Ureter (tissue), 1 donor: ENCODE results near the gene FEV. TPM values are rescaled to one million over a fixed set of nuclear protein-coding genes. Genes with fewer than 3 reads are reported as not detected.
A peak's percentile ranks its signal among the peaks of the same experiment; 100 is the strongest.

Source experiments
- DNase-seq: peaks from one replicate; pipeline ENCODE4 v3.0.0-alpha.2; 2020; ENCODE audit warnings: low spot score
- total RNA-seq: library from RNA; stranded (reverse); gene quantifications from one replicate; pipeline ENCODE4 v1.2.4, GENCODE V29; 2023
- donor health status: DM: yes; HTN: yes; CAD: no.

Gene FEV
- total RNA-seq, 1 donor from 2014 or later = not detected

DNA sequence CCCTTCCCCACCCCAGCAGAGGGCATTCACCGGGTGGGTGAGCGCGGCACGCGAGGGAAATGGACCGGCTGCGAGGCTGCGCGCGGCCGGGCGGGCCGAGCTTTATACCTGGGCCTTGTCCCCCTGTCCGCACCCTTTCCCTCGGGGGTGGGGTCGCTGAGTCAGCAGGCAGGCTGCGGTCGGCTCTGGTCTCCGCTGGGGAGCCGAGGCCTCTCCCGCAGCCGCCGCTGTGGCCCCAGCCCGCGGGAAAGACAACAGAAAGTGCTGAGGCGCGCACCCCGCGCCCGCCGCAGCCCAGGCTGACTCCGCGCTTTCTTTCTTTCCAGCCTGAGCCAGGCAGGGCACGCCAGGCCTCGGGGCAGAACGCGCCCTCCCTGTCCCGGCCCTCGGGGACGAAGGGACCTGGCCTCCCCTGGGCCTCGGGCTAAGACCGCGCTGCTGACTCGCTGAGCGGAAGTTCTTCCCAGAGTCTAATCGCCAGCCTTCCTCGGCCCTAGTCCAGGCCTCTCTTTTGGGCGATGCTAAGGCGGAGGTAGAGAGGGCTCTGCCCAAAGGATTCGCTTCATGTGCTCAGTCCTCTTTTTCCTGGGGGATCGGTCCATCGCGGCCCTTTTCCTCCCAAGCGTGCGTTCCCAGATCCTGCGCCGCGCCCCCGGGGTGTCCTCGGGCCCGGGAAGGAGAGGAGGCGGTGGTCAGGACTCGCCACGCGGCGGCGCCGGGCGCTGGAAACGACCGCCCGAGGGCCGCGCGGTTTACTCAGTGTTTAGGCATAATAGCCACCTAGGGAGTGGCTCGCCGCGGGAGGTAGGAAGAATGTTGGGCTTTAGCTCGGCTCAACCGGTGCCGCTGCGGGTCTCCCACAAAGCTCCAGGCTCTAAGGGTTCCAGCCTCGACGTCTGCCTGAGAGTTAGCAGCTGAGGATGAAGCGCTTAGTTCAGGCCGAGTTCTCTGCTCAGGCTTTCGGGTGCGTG lies 8.6 kb upstream of the FEV start, which contains the start of gene CRYBA2:
CRYBA2 (minus strand) TSS at position 78 of the 971 bp plus-strand sequence. CDS start 246 bp downstream, outside the sequence.
- no peak for DNase-seq

DNA sequence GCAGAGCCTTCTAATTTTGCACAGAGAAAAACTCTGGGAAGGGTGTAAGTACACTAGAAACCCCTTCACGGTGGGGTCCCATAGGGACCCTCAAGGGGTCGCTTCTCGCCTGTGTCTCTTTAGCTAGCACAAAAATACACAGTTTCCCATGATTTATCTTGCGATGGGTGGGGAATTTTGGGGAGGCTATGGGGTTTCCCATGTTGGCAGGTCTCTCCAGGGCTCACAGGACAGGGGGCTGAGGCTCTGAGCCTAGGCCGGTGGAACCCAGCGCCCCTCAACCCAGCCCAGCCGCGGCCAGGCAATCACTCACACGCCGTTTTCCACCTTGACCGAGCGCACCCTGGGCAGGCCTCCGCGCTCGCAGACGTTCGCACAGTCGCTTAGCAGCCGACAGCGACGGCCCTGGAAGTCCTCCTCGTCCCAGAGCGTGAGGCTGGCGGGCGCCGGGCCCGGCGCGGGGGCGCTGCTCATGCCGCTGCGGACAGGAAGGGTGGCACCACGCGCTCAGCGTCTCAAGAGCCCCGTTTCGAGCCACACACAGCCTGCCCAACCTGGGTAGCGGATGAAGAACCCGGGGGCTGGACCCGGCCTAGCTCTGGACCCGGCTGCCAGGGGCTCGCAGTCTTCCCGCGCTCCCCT lies 7.8 kb upstream of the FEV start:
- DNase-seq = no peak

DNA sequence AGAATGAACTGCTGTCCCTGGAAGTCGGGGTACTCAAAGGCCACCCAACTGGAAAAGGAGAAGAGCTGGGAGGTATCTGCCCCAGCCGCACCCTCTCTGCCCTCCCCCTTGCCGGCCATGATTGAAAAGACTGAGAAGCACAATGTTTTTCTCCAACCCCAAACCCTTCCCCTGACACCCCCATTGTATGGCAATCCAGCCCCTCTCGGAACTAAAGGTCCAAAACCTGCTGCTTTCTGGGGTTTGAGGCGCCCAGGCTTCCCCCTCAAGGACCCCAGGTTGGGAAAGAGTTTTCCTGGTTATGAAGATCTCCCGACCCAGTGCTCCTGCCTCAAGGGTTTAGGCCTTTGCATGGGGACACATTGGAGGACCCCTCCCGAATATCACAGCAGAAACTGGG lies 7.2 kb upstream of the FEV start:
- no peak for DNase-seq

DNA sequence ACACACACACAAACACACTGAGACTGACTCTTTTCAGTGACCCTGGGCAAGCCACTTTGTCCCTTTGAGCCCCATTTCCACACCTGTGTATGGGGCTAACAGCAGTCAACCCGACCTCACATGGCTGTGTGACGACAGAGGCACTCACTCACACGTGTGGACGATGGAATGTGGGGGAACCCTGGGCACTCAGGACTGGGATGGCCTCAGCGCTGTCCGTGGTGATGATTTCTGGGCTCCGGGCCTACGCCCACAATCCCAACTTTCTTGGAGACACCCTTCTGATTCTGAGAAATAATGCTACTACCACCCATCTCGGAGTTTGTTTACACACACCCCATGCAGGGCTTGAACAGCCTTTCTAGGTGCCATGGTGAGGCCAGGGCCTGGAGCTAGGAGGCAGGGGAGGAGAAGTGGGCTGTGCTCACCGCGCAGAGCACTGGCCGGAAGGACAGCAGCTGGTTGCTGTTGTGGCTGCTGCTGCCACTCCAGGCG lies 6.7 kb upstream of the FEV start:
- no peak for DNase-seq

DNA sequence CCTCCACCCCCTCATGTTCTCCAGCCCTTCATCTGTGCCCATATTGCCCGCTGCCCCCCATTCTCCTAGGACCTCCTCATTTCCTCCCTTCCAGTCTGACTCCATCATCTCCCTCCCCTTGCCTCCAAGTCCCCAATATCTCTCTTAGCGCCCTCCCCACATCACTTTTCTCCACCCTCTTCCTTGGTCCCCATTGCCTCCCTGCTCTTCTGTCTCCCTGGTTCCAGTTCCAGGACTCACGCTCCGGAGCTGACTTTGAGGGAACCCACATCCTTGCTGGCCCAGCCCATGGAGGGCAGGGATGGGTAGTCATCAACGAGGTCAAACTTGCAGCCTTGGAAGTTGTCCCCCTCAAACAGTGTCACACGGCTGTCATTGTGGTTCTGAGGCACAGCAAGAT lies 5.6 kb upstream of the FEV start:
- DNase-seq = no peak

DNA sequence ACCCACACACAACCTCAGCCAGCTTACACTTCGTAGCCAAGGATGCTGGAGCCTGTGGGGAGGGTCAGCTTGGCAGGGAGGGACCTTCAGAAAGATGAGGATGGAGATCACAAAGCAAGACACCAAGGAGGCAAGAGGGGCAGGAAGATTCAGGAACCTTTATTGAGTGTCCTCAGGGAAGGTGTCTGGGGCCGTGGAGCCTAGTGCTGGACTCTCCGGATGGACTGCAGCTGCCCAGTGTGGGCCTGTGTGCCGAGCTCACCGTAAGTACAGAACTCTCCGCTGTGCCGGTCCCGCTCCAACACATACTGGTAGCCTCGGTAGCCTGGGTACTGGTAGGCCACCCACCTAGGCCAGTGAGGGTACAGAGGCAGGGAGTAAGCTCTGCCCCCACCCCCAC lies 5.1 kb upstream of the FEV start:
- no peak for DNase-seq

DNA sequence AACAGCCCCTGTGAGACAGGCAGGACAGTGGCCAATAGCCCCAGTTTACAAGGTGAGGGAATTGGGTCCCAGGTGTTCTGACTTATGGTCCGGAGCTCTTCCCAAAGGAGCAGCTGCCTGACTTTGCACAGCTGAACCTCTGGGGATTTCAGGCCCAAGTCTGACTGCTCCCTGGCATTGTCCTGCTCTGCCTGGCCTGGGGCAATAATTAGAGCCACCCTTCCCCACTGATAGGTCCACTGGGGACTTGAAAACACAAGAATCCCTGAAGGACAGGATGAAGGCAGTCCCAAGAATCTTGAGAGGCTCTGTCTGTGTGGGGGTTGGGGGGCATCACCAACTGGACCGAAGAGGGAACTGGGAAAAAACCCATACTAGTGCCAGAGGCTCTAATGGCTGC lies 3.7 kb upstream of the FEV start:
- DNase-seq = no peak

DNA sequence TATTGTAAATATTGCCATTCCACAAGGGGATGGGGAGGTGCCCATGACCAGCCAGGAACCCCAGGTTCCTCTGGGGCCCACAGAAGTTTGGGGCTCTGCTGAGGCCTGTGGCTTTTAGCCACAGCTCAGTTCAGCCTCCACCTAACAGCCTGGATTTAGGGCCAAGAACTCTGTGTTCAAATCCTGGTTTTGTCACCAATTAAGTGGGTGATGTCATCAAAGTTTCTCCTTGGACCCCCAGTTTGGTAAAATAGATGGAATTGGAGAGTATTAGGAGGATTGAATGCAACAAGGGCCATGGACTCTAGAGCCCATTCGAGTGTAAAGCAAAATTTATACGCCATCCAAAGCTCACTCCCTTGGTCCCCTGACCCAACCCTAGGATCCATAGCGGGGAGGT lies 3.2 kb upstream of the FEV start:
- no peak for DNase-seq

DNA sequence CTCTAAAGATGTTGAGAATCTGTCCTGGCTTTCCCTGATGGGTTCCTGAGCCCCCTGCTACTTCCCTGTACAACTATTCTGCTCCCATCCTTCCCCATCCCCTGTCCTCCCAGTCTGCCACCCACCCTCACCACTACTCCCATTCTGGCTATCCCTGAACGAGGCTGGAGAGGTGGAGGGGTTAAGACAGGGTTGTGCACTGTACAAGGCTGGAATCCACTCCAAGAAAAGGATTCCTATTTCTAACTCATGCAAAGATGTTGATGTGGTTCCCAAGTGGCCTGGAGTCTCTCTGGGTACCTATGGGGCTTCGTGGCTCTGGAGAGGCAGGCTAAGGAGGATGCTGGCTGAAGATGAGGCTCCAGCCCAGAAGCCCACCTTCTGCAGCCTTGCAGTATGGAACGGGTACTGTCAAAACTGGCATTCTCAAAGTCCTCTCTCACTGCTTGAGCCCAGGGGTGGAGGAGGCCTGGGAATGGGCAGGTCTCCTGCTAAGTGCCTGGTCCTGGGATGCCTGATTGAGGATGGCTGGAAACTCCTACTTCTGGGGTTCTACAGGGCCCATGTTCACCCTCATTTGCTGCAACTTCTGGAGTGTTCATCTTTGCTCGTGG lies 1.3 kb upstream of the FEV start:
- DNase-seq = no peak

DNA sequence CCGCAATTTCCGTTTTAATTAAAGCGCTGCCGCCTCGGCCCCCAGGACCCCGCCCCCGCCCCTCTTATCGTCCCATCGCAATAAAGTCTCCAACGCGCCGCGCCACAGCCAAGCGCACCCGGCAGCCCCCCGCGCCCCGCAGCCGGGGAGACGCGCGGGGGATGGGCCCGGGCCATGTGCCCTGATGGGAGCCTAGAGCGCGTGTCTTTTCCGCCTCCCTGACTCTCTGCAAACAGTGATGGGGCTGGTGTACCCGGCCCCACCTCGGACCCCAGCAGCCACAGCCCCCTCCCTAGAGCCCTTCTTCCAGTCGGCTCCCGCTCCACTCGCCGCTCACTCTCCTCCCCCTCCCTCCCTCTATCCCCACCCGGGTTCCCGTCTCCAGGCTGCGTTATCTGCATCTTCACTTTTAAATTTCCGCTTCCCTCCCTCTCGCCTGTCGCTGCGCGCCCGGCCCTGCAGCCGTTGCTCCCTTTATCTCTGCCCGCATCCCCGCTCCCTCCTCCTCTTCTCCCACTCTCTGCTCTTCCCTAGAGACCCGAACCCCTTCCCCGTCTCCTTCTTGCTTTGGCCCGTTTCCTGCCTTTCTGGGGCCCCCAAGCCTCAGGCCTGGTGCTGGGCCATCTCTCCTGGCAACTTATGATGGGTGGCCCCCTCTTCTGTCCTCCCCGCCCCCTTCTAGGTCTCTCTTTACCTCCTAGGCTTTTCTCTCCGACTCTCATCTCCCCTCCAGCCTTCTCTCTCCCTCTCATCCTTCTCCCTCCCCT lies 524 bp upstream of the FEV start:
- DNase-seq = no peak

DNA sequence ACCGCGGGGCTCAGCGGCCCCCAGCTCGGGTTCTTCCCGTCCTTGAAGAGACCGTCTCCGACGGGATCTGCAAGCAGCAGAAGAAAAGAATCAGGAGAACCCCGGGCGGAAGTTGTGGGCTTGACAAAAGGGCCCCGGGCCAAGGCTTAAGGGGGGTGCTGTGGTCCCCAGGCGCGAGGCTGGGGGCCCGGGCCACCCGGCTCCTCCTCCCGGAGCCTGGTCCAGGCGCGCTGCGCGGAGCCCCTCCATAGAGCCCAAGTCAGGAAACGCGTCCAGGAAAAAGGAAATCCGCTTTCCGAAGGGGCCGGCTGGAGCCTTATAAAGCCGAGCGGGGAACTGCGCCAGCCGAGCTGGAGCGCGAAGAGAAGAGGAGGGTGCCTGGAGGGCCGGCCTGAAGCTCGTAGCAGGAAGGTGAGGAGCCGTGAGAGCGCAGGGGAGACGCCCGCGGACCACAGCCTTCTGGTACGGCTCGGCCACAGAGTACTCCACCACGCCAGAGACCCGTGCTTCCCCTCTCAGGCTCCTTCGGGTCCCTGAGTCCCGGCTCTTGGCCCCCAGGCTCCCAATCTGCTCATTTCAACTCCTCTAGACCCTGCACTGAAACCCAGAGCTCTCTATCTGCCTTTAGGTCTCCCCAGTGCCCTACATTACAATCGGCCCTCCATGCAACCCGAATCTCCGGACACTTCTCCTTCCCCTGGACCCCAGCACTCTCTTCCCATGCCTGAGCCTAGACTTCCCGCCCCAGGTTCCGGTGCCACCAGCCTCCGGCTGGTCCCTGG lies 554 bp downstream of the FEV start:
- no peak for DNase-seq

DNA sequence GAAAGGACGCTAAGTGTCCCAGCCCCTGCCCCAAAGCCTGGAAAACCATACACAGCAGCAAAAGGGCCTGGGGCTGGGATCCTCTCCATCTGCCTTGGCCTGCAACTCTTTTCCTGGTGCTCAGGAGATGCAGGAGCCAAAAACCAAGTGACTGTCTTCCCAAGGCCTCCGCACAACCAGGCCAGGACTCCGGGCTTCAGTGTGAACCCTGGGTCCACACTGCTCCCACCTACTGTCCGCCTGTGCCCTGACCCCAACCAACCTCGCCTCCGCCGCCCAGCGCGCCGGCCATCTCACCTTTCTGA lies 1.1 kb downstream of the FEV start:
- DNase-seq = no peak

DNA sequence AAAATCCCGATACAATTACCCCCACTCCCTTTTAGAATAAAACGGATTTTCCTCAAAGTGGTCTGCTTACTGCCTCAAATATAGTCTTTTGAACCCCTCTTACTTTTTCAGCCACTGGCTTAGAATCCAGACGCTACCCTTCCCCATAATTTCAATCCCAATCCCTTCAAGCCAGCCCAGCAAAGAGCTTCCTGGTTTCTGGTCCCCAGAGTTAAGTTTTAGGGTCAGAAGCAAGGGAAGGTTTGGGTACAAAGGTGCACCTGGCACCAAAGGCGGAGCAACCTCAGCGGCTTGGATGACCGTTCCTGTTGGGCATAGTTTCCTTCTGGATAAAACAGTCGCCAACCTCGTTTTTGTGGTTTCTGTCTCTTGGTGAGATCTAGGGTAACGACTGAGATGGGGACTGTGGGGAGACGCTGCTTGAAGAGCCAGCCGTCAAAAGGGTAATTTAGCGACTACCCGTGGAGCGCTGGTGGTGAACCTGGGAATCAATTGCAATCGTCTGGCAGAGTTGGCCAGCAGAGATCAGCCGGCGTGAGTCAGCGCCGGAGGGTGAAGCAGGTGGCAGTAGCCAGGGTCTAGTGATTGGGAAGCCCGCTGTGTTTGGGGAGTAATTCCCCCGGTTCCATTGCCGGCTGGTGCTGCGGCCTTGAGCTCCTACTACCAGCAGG lies 1.6 kb downstream of the FEV start:
- DNase-seq = no peak

DNA sequence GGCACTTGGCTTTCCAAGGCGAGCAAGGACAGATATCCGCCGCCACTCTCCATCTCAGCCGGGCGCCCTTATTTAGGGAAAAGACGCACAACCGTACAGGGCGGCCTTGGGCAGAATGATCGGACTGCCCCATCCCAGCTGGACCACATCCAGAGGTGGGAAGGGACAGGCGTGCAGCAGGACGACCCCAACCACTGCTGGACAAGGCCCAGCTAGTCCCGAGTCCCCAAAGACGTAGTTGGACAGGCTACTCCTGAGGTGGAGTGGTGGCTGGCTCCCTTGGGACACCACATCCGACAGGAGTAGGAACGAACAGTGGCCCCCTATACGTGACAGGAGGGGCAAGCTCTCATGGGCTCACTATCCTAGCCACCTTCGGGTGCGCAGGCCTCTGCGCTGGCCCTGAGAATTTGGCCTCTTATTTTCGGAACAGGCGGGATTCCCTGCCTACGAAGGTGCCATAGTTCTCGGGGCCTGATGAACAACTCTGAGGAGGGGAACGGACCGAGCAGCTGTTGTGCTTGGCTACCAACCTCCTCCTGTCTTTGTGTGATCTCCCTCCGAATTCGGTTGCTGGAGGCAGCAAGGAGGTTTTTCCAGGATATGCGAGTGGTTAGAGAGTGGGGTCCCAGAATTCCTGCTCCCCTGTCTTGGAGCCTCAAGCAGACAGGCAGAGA lies 2.3 kb downstream of the FEV start:
- no peak for DNase-seq

DNA sequence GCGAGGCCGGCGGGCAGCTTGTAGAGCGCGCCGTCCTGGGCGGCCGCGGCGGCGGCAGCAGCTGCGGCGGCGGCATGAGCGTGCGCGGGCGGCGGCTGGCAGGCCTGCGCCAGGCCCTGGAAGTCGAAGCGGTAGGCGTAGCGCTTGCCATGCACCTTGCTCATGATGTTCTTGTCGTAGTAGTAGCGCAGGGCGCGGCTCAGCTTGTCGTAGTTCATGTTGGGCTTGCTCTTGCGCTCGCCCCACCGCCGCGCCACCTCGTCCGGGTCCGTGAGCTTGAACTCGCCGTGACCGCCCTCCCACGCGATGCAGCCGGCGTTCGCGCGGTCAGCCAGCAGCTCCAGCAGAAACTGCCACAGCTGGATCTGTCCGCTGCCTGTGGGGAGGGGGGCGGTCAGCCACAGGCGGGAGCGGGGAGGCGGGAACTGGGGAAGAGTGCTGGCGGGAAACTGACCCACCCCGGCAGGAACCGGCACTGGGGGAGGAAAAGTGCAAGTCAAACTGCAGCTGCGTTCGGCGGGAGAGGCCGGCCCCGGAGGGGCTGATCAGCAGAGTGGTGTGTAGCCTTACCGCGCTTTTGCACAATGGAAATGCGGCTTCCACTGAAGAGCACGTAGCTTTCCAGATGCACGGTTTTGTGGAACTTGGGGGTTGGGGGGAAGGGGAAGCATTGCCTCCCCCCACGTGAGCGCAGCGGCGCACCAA lies 3.0 kb downstream of the FEV start:
- DNase-seq = no peak

DNA sequence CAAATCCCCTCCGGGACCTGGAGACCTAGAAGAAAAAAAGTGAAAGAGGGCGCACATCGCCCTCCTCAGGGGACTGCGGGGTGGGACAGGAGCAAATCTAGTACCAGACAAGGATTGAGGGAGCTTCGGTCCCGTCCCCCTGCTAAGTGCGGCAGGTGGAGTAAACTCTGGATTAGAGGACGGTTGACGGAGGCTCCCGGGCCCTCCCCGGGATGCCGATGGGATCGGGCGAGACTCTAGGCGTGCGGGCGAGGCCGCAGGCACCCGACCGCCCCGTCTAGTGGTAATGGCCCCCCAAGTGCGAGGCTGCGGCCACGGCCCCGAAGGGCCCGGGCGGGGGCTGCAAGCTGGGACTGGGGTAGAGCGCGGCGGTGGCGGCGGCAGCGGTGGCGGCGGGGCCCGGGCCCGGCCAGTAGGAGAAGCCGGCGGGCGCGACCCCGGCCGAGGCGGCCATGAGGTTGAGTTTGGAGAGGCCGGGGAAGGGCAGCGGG lies 3.5 kb downstream of the FEV start:
- DNase-seq = no peak

DNA sequence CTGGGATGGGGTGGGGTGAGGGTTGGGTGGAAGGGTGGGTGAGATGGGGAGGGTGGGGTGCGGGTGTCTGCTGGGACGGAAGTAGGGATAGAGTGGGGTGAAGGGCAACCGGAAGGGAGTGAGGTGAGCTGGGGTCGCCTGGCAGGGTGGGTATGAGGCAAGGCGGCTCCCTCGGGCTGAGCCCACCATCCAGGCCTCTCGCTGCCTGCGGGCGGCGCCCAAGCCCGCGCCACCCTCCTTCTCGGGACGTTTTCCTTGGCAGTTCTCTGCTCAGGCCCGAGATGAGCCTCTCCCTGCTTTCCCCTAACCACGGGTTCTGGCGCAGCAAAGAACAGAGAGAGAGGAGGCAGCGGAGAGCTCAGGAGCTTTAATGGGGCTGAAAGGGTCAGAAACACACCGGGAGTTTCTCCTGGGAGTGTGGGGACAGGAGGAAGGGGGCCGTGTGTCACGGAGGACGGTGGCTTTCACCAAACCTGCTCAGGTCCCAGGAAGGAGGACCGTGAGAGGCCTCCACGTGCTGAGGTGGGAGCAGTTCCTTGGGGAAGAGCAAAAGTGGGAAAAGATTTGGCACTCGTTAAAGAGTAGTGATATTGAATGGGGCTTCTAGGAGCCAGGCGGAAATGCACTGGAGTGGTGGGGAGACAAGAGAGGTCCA lies 4.1 kb downstream of the FEV start:
- DNase-seq = no peak

DNA sequence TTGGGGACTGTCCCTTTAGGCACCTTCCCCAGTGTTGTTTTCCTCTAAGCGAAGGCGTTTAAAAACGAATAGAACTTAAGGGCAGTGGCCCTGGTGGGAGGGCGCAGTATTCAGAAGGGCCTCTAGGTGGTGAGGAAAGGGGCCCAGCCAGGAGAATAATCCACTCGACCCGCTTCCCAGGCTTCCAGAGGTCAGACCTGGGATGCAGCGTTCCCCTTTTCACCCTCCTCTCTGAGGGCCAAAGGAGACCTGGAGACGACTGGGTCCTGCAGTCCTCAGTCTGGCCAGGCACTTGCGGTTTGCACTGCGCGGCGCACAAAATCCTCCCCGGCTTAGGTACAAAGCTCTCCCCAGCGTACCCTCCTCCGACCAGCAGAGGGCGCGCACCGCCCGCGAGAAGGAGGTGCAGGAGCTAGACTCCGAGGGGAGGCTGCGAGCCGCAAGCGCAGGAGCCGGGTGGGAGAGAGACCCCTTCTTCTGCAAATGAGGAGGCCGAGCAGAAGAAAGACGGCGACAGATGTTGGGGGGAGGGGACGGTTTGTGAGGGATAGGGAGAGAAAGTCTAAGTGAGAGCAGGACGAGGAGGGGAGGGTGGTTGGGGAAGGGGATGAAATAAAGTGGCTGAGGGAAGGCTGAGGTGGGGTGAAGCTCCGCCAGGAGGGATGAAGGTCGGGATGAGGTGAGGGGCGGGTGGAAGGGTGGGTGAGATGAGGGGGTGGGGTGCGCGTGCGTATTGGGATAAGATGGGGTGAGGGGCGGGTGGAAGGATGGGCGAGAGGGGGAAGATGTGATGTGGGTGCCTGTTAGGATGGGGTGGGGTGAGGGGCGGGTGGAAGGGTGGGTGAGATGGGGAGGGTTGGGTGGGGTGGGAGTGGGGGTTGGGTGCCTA lies 4.9 kb downstream of the FEV start:
- DNase-seq = peak; percentile 84
